ENCODE measurements around the gene SEMA4B.

SEMA4B gene

GRCh38 chr15:90240856-90241255, 39.7 kb downstream of the SEMA4B start:
- no peaks in the 10 kb centered on the region for H3K27me3 ChIP-seq (ENCODE audit: insufficient read depth, low read length, poor library complexity, severe bottlenecking)
- H3K36me3 ChIP-seq (ENCODE audit: insufficient read depth, low read length), result no peaks in the 10 kb centered on the region
- H4K20me1 ChIP-seq (ENCODE audit: insufficient read depth, low read length, poor library complexity, severe bottlenecking), result no peaks in the 10 kb centered on the region
- H3K4me1 ChIP-seq (ENCODE audit: insufficient read depth, low read length, poor library complexity, severe bottlenecking), result no peaks in the 10 kb centered on the region
- H2AFZ ChIP-seq (ENCODE audit: low read length), result no peak overlapping the region
- TF ChIP-seq EZH2phosphoT487 (IDR thresholded peaks at IDR 0.05; ENCODE audit: borderline replicate concordance) (no peak), CTCF (conservative IDR thresholded peaks at IDR 0.05; ENCODE audit: low read length) (no peak)
- no peaks in the 10 kb centered on the region for H3K9me3 ChIP-seq (ENCODE audit: insufficient read depth, low read depth, low read length)
- H3F3A ChIP-seq (ENCODE audit: low read depth), result no peaks in the 10 kb centered on the region
- no peaks in the 10 kb centered on the region for H3K9me2 ChIP-seq (replicated peaks; ENCODE audit: low read depth, low read length)
- no peak overlapping the region for H3K4me3 ChIP-seq (ENCODE audit: low read length, poor library complexity, severe bottlenecking)
- no peak overlapping the region for H3K4me2 ChIP-seq (ENCODE audit: low read depth, low read length, poor library complexity, severe bottlenecking)
- H3K79me2 ChIP-seq (ENCODE audit: insufficient read depth, low read length), result no peaks in the 10 kb centered on the region
- no peak overlapping the region for H3K9ac ChIP-seq (ENCODE audit: low read depth, low read length, poor library complexity, severe bottlenecking)

- no peaks in the 10 kb centered on the region for H3K9me3 ChIP-seq (ENCODE audit: insufficient read depth, low read depth, low read length)
- H3K9me2 ChIP-seq (replicated peaks; ENCODE audit: low read depth, low read length), result no peaks in the 10 kb centered on the region
- no peak overlapping the region for H2AFZ ChIP-seq (ENCODE audit: low read length)
- H4K20me1 ChIP-seq (ENCODE audit: insufficient read depth, low read length, poor library complexity, severe bottlenecking), result no peaks in the 10 kb centered on the region
- H3F3A ChIP-seq (ENCODE audit: low read depth), result no peaks in the 10 kb centered on the region
- H3K27me3 ChIP-seq (ENCODE audit: insufficient read depth, low read length, poor library complexity, severe bottlenecking), result no peaks in the 10 kb centered on the region
- no peaks in the 10 kb centered on the region for H3K79me2 ChIP-seq (ENCODE audit: insufficient read depth, low read length)
- H3K9ac ChIP-seq (ENCODE audit: low read depth, low read length, poor library complexity, severe bottlenecking), result no peak overlapping the region
- TF ChIP-seq EZH2phosphoT487 (IDR thresholded peaks at IDR 0.05; ENCODE audit: borderline replicate concordance) (no peak), CTCF (conservative IDR thresholded peaks at IDR 0.05; ENCODE audit: low read length) (no peak)
- H3K4me1 ChIP-seq (ENCODE audit: insufficient read depth, low read length, poor library complexity, severe bottlenecking), result no peaks in the 10 kb centered on the region
- no peaks in the 10 kb centered on the region for H3K36me3 ChIP-seq (ENCODE audit: insufficient read depth, low read length)
- H3K4me2 ChIP-seq (ENCODE audit: low read depth, low read length, poor library complexity, severe bottlenecking), result no peak overlapping the region
- no peak overlapping the region for H3K4me3 ChIP-seq (ENCODE audit: low read length, poor library complexity, severe bottlenecking)
Observed at GRCh38 chr15:90241343-90242192, 40.4 kb downstream of the SEMA4B start.

GRCh38 chr15:90243943-90244639, 43.0 kb downstream of the SEMA4B start:
- Histone ChIP-seq H3F3A (ENCODE audit: low read depth) (no peaks in the 10 kb centered on the region; the same call in 1 of the 2 replicates), H3K9me2 (replicated peaks; ENCODE audit: low read depth, low read length) (no peaks in the 10 kb centered on the region), H3K9me3 (ENCODE audit: insufficient read depth, low read depth, low read length) (no peaks in the 10 kb centered on the region), H3K9ac (ENCODE audit: low read depth, low read length, poor library complexity, severe bottlenecking) (no peak overlapping the region), H3K4me2 (ENCODE audit: low read depth, low read length, poor library complexity, severe bottlenecking) (no peak overlapping the region), H3K36me3 (ENCODE audit: insufficient read depth, low read length) (no peaks in the 10 kb centered on the region), H3K27me3 (ENCODE audit: insufficient read depth, low read length, poor library complexity, severe bottlenecking) (no peaks in the 10 kb centered on the region), H2AFZ (ENCODE audit: low read length) (no peak overlapping the region), H4K20me1 (ENCODE audit: insufficient read depth, low read length, poor library complexity, severe bottlenecking) (no peaks in the 10 kb centered on the region), H3K79me2 (ENCODE audit: insufficient read depth, low read length) (no peaks in the 10 kb centered on the region), H3K4me1 (ENCODE audit: insufficient read depth, low read length, poor library complexity, severe bottlenecking) (no peaks in the 10 kb centered on the region), H3K4me3 (ENCODE audit: low read length, poor library complexity, severe bottlenecking) (no peak overlapping the region)
- no peak for TF ChIP-seq EZH2phosphoT487 (IDR thresholded peaks at IDR 0.05; ENCODE audit: borderline replicate concordance)
- no peak for TF ChIP-seq CTCF (conservative IDR thresholded peaks at IDR 0.05; ENCODE audit: low read length)

Data from Loucy (cell line).